ENCODE measurements around the gene CSNK1G3. TPM values are rescaled to one million over a fixed set of nuclear protein-coding genes. Genes with fewer than 3 reads are reported as not detected.

CSNK1G3 gene
- total RNA-seq, 1 experiment from 2014 or later: 48.3 TPM

DNA sequence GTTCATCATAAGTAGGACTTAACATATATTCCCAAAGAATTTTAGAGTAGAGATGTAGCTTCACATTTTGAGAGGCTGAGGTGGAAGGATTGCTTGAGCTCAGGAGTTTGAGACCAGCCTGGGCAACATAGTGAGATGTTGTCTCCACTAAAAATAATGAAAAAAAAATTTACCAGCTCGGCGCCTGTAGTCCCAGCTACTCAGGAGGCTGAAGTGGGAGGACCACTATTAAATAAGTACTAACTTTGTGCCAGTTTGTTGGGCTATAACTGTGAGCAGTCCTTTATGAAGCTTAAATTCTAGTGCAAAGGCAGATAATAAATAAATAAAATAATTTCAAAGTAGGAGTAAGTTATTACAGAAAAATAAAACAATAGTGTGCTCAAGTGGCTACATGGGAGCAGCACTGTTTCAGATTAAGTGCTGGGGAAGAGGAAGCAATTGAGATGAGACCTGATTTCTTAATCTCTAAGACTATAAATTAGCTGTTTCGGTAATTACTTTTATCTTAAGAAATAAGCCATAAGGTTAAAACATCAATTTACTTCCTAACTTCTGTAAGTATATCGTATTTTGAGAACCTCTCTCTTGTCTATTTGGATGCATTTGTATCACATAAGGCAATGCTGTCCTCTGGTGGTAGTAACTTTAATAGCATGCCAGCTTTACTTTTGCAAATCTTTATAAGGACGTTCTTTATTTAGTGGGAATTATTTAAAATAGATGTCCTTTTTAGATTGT is 98.9 kb downstream of the CSNK1G3 start:
- Histone ChIP-seq H2BK12ac (ENCODE audit: insufficient read length, low read depth, low read length) (no peak overlapping the region), H2AK5ac (ENCODE audit: insufficient read length, low read length) (no peak overlapping the region), H3K9me3 (ENCODE audit: control insufficient read depth, low read depth, low read length) (no peaks in the 10 kb centered on the region), H3K56ac (ENCODE audit: insufficient read length, low read depth, low read length) (no peak overlapping the region), H3K27ac (ENCODE audit: insufficient read length, low read depth, low read length) (no peak overlapping the region), H4K20me1 (ENCODE audit: control insufficient read depth, insufficient read depth, insufficient read length) (no peaks in the 10 kb centered on the region), H2BK120ac (ENCODE audit: low read depth, low read length, poor library complexity, severe bottlenecking) (no peak overlapping the region), H3K79me1 (ENCODE audit: insufficient read depth, low read depth, low read length, poor library complexity, severe bottlenecking) (no peaks in the 10 kb centered on the region), H3K14ac (ENCODE audit: insufficient read depth, low read length) (no peak overlapping the region), H3K79me2 (ENCODE audit: insufficient read depth, low read length) (no peaks in the 10 kb centered on the region), H3K18ac (ENCODE audit: insufficient read length, low read depth, low read length) (no peak overlapping the region), H3T11ph (ENCODE audit: low read length) (no peak overlapping the region), H4K91ac (ENCODE audit: insufficient read length, low read depth, low read length) (no peak overlapping the region), H4K8ac (replicated peaks; ENCODE audit: insufficient read length, low read depth, low read length) (no peak overlapping the region), H3K4me1 (ENCODE audit: insufficient read depth, low read length) (no peaks in the 10 kb centered on the region), H2AFZ (ENCODE audit: low read length) (no peak overlapping the region), H2BK15ac (ENCODE audit: low read depth, low read length) (no peak overlapping the region), H3K23ac (ENCODE audit: insufficient read length, low read depth, low read length) (no peak overlapping the region), H3K4me2 (ENCODE audit: insufficient read depth, insufficient read length, low read length) (no peak overlapping the region), H3K4ac (ENCODE audit: low read depth, low read length) (no peak overlapping the region), H3K27me3 (ENCODE audit: insufficient read depth, low read length) (no peaks in the 10 kb centered on the region), H2BK5ac (ENCODE audit: insufficient read length, low read length) (no peak overlapping the region), H3K9ac (ENCODE audit: extremely low read depth, insufficient read length, low read length) (no peak overlapping the region), H4K5ac (ENCODE audit: insufficient read length, low read depth, low read length) (no peak overlapping the region), H2BK20ac (ENCODE audit: low read depth, low read length, poor library complexity, severe bottlenecking) (no peak overlapping the region), H3K23me2 (ENCODE audit: insufficient read length, low read depth, low read length, poor library complexity, severe bottlenecking) (no peaks in the 10 kb centered on the region)
- no CpG with 5 or more reads among the region's 5 CpGs for WGBS (ENCODE audit: extremely low coverage, insufficient read length, low lambda C conversion rate)
- no peaks in the 10 kb centered on the region for H3K9me3 Mint-ChIP-seq
- H3K4me1 Mint-ChIP-seq: no peaks in the 10 kb centered on the region
- no peaks in the 10 kb centered on the region for H3K27me3 Mint-ChIP-seq (ENCODE audit: low read depth)
- peaks cover 14 to 20% (median 17%) of the 10 kb centered on the region in 3 experiments; a peak in 6 of 7 replicates for H3K36me3 Mint-ChIP-seq (ENCODE audit: insufficient read depth in 1 of 3, low read depth in 3 of 3)
- no peak overlapping the region for H3K4me3 Mint-ChIP-seq
- peak overlapping the region in 1 of 3 experiments; percentile 39; a peak in 1 of 7 replicates for H3K27ac Mint-ChIP-seq
- peak; percentile 98 for TF ChIP-seq CTCF (conservative IDR thresholded peaks at IDR 0.05)
- DNase-seq: no peak

All from H9 (cell line).